Right atrium auricular region (tissue), 2 donors: ENCODE results near the gene OR4C12. TPM values are rescaled to one million over a fixed set of nuclear protein-coding genes. Genes with fewer than 3 reads are reported as not detected.
"Not testable (repeated sequence)": the region's sequence is repeated elsewhere in the genome, so short reads cannot be mapped to it uniquely, and the experiment has no call there.

Experiments
- DNase-seq: peaks from one replicate; pipeline ENCODE4 v3.0.0-alpha.2; 2019; ENCODE audit warnings: low spot score
- H3K27ac ChIP-seq, 2 donors: fragments of 200-600 bp; sonication (generic); 1 replicate in 1 of 2; 2 replicates in 1 of 2; pipeline ENCODE4 v1.5.1; 2016 to 2019
- H3K27me3 ChIP-seq, 2 donors: fragments of 200-600 bp; sonication (generic); one replicate each; pipeline versions ENCODE4 v1.5.1 to v1.6.0; 2017 to 2019
- H3K36me3 ChIP-seq: fragments of 200-600 bp; sonication (generic); one replicate; pipeline ENCODE4 v1.5.1; 2016
- H3K4me1 ChIP-seq, 2 donors: fragments of 200-600 bp; sonication (generic); one replicate each; pipeline versions ENCODE4 v1.5.1 to v1.6.0; 2017 to 2019
- H3K4me3 ChIP-seq, 2 donors: fragments of 200-600 bp; sonication (generic); 1 replicate in 1 of 2; 2 replicates in 1 of 2; pipeline ENCODE4 v1.5.1; 2017 to 2019; ENCODE audit warnings: mild to moderate bottlenecking in 1 of 2, moderate library complexity in 1 of 2
- H3K9me3 ChIP-seq, 2 donors: fragments of 200-600 bp; sonication (generic); one replicate each; pipeline ENCODE4 v1.5.1; 2019
- total RNA-seq, 2 donors: library from RNA; depleted of rRNA; stranded (reverse); fragments of >200 nt; gene quantifications; one replicate each; pipeline ENCODE4 v1.1.0, GENCODE V29; 2016
- TF ChIP-seq, protein P1 (sequence below), 2 donors: fragments of 200-600 bp; sonication (generic); IDR thresholded peaks; one replicate each; pipeline ENCODE4 v1.5.1; 2019; ENCODE audit warnings: antibody characterized with exemption in 2 of 2

Gene OR4C12
- total RNA-seq = not detected

- not testable (repeated sequence) for H3K4me1 ChIP-seq, DNase-seq, H3K4me3 ChIP-seq, H3K36me3 ChIP-seq, H3K27ac ChIP-seq, H3K9me3 ChIP-seq, H3K27me3 ChIP-seq
Observed at GRCh38 chr11:49982435-49982834, at the start of gene OR4C12. Gene OR4C12 (minus strand): TSS chr11:49982535. CDS start chr11:49982501, 34 bp downstream.

DNA sequence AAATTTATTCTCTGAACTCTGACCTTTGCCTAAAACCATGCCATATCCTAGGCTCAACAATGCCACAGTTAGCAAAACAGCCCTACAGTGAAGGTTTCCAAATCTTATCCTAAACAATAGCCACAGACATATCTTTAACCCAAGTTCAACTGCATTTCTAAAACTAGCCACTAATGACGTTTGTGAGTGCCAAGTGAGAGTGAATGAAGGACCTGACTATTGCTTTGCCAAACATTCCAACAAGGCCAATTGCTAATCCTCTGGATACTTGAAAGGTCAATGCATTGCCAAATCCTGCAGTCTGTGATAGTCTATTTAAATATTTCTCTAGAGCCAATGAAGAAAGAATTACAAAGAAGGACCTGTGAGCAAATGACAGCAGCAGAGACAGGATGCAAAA lies 47.9 kb upstream of the OR4C12 start:
- H3K4me1 ChIP-seq = no peaks in the 10 kb centered on the region
- no peaks in the 10 kb centered on the region for H3K27me3 ChIP-seq
- peaks cover 0 to 4% of the 10 kb centered on the region in 2 donors for H3K9me3 ChIP-seq
- DNase-seq = no peak
- H3K36me3 ChIP-seq = no peaks in the 10 kb centered on the region
- TF ChIP-seq, protein P1, sequence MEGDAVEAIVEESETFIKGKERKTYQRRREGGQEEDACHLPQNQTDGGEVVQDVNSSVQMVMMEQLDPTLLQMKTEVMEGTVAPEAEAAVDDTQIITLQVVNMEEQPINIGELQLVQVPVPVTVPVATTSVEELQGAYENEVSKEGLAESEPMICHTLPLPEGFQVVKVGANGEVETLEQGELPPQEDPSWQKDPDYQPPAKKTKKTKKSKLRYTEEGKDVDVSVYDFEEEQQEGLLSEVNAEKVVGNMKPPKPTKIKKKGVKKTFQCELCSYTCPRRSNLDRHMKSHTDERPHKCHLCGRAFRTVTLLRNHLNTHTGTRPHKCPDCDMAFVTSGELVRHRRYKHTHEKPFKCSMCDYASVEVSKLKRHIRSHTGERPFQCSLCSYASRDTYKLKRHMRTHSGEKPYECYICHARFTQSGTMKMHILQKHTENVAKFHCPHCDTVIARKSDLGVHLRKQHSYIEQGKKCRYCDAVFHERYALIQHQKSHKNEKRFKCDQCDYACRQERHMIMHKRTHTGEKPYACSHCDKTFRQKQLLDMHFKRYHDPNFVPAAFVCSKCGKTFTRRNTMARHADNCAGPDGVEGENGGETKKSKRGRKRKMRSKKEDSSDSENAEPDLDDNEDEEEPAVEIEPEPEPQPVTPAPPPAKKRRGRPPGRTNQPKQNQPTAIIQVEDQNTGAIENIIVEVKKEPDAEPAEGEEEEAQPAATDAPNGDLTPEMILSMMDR (IDR thresholded peaks at IDR 0.05) = no peak
- H3K27ac ChIP-seq = no peak overlapping the region
- H3K4me3 ChIP-seq = no peak overlapping the region

- H3K9me3 ChIP-seq = peaks cover 0 to 41% of the 10 kb centered on the region in 2 donors
- no peaks in the 10 kb centered on the region for H3K27me3 ChIP-seq
- no peaks in the 10 kb centered on the region for H3K36me3 ChIP-seq
- no peak for DNase-seq
- no peak overlapping the region for H3K4me3 ChIP-seq
- H3K4me1 ChIP-seq = no peaks in the 10 kb centered on the region
- H3K27ac ChIP-seq = no peak overlapping the region
- TF ChIP-seq, protein P1 (IDR thresholded peaks at IDR 0.05) = peak in 1 of 2 donors; percentile 56
Observed at GRCh38 chr11:49995565-49995964, 13.2 kb upstream of the OR4C12 start.

DNA sequence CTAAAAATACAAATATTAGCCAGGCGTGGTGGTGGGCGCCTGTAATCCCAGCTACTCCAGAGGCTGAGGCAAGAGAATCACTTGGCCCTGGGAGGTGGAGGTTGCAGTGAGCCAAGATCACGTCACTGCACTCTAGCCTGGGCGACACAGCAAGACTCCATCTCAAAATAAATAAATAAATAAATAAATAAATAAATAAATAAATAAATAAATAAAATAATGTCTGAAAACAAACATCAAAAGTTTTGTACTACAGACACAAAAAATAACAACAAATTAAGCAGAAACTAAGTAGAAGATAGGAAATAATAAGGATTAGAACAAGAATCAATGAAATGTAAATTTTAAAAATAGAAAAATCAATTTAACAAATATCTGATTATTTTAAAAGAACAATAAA lies 8.9 kb downstream of the OR4C12 start:
- H3K27me3 ChIP-seq, DNase-seq: not testable (repeated sequence)

GRCh38 chr11:49952091-49952490 lies 30.2 kb downstream of the OR4C12 start, which contains the start of gene OR4C13:
Gene OR4C13 (plus strand): TSS chr11:49952391. CDS start chr11:49952423, 32 bp downstream.
- no peak for DNase-seq
- TF ChIP-seq, protein P1 (IDR thresholded peaks at IDR 0.05) = no peak

More for the DNA sequence above, 8.9 kb downstream of the OR4C12 start:
- H3K9me3 ChIP-seq, H3K4me1 ChIP-seq, H3K27ac ChIP-seq, H3K36me3 ChIP-seq, H3K4me3 ChIP-seq: not testable (repeated sequence)

DNA sequence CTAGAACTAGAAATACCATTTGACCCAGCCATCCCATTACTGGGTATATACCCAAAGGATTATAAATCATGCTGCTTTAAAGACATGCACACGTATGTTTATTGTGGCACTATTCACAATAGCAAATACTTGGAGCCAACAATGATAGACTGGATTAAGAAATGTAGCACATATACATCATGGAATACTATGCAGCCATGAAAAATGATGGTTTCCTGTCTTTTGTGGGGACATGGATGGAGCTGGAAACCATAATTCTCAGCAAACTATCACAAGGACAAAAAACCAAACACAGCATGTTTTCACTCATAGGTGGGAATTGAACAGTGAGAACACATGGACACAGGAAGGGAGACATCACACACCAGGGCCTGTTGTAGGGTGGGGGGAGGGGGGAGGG lies 33.6 kb downstream of the OR4C12 start:
- not testable (repeated sequence) for H3K4me3 ChIP-seq, H3K36me3 ChIP-seq, H3K27me3 ChIP-seq, DNase-seq, H3K27ac ChIP-seq, H3K9me3 ChIP-seq, H3K4me1 ChIP-seq

More at GRCh38 chr11:49952091-49952490, 30.2 kb downstream of the OR4C12 start, which contains the start of gene OR4C13:
- Histone ChIP-seq H3K4me3 (no peak within 1 kb of the TSS), H3K4me1 (no peaks in the 10 kb centered on the region), H3K27ac (no peak within 1 kb of the TSS), H3K36me3 (no peaks in the 10 kb centered on the region), H3K27me3 (no peaks in the 10 kb centered on the region), H3K9me3 (no peaks in the 10 kb centered on the region)

Other genes with a start within 250 kb of the OR4C12 start
- gene OR4C13, start 30.1 kb downstream of the OR4C12 start, total RNA-seq = not detected
- not detected for gene OR4C45, start 50.3 kb upstream of the OR4C12 start, total RNA-seq